GM12878 (cell line): ENCODE data around the gene TOMM20L. TPM values are rescaled to one million over a fixed set of nuclear protein-coding genes. Genes with fewer than 3 reads are reported as not detected.

ENCODE experiments used
- ESRRA ChIP-seq: IDR thresholded peaks from 2 replicates; pipeline ENCODE4 v1.6.1; 2012; ENCODE audit warnings: mild to moderate bottlenecking, low read length, improper control_type of control experiment
- EZH2 ChIP-seq: IDR thresholded peaks from 2 replicates; pipeline ENCODE4 v1.6.1; 2012; ENCODE audit warnings: low read depth, mild to moderate bottlenecking, control low read depth, inconsistent platforms, low read length, borderline replicate concordance; ENCODE audit not compliant: control insufficient read depth
- KAT2A ChIP-seq: conservative IDR thresholded peaks from 2 replicates; pipeline ENCODE4 v1.6.1; 2011; ENCODE audit warnings: low read depth, low read length; ENCODE audit not compliant: control insufficient read depth
- KLF5 ChIP-seq: fragments of 450-650 bp; IDR thresholded peaks from 2 replicates; pipeline ENCODE4 v1.6.1; 2014; ENCODE audit warnings: mild to moderate bottlenecking; ENCODE audit not compliant: partially characterized antibody
- NFIC ChIP-seq: IDR thresholded peaks from 2 replicates; pipeline ENCODE4 v1.6.1; 2012; ENCODE audit warnings: low read depth, mild to moderate bottlenecking, inconsistent platforms, low read length, moderate library complexity
- PML ChIP-seq: IDR thresholded peaks from 2 replicates; pipeline ENCODE4 v1.6.1; 2012; ENCODE audit warnings: low read length, inconsistent platforms
- REST ChIP-seq: IDR thresholded peaks from 2 replicates; pipeline ENCODE4 v1.6.1; 2012; ENCODE audit warnings: mild to moderate bottlenecking, low read depth, low read length
- RFX5 ChIP-seq: IDR thresholded peaks from 2 replicates; pipeline ENCODE4 v1.6.1; 2011; ENCODE audit warnings: low read depth, low read length, improper control_type of control experiment
- SMAD5 ChIP-seq: IDR thresholded peaks from 2 replicates; pipeline ENCODE4 v1.6.1; 2016; ENCODE audit warnings: antibody characterized with exemption, low read depth
- YBX1 ChIP-seq: fragments of 450-650 bp; IDR thresholded peaks from 2 replicates; pipeline ENCODE4 v1.6.1; 2016; ENCODE audit warnings: antibody characterized with exemption
- ZNF592 ChIP-seq: fragments of 450-650 bp; IDR thresholded peaks from 2 replicates; pipeline ENCODE4 v1.6.1; 2017; ENCODE audit warnings: mild to moderate bottlenecking, moderate library complexity
- ZNF687 ChIP-seq: fragments of 450-650 bp; IDR thresholded peaks from 2 replicates; pipeline ENCODE4 v1.6.1; 2017; ENCODE audit warnings: mild to moderate bottlenecking, moderate library complexity
- polyA plus RNA-seq, 11 experiments: library from polyadenylated mRNA; depleted of rRNA in 4 of 11; unstranded in 6 of 11; stranded (reverse) in 5 of 11; fragments of >200 nt; fragmentation: Nextera tagmentation in 4 of 11; fragmentation: Illumina TruSeq in 1 of 11; extraction: Ambion mirVana in 4 of 11; extraction: Trizol in 1 of 11; gene quantifications; 1 replicate in 1 of 11; 2 replicates in 10 of 11; pipeline versions ENCODE4 v1.2.1 to v1.2.3, GENCODE V29; 2011 to 2016; ENCODE audit warnings: inconsistent platforms in 2 of 11, missing spikeins in 2 of 11, low read depth in 1 of 11
- total RNA-seq, 4 experiments: library from RNA; depleted of rRNA in 3 of 4; stranded (reverse); fragments of >200 nt in 3 of 4; fragmentation: Illumina TruSeq in 1 of 4; extraction: Trizol in 1 of 4; gene quantifications; 2 replicates each; pipeline versions ENCODE4 v1.2.1 to v1.2.3, GENCODE V29; 2013 to 2021
- TF ChIP-seq, protein P1 (sequence below): fragments of 450-650 bp; formaldehyde crosslinking; IDR thresholded peaks from 2 replicates; pipeline ENCODE4 v1.5.0; 2022; ENCODE audit warnings: mild to moderate bottlenecking, missing genetic modification characterization

Gene TOMM20L
- total and polyA plus RNA-seq, 10 of the 15 experiments (the other 5 are each of a cell fraction or from before 2014, with no cell fraction given): 0.28 TPM; not detected in 9

DNA sequence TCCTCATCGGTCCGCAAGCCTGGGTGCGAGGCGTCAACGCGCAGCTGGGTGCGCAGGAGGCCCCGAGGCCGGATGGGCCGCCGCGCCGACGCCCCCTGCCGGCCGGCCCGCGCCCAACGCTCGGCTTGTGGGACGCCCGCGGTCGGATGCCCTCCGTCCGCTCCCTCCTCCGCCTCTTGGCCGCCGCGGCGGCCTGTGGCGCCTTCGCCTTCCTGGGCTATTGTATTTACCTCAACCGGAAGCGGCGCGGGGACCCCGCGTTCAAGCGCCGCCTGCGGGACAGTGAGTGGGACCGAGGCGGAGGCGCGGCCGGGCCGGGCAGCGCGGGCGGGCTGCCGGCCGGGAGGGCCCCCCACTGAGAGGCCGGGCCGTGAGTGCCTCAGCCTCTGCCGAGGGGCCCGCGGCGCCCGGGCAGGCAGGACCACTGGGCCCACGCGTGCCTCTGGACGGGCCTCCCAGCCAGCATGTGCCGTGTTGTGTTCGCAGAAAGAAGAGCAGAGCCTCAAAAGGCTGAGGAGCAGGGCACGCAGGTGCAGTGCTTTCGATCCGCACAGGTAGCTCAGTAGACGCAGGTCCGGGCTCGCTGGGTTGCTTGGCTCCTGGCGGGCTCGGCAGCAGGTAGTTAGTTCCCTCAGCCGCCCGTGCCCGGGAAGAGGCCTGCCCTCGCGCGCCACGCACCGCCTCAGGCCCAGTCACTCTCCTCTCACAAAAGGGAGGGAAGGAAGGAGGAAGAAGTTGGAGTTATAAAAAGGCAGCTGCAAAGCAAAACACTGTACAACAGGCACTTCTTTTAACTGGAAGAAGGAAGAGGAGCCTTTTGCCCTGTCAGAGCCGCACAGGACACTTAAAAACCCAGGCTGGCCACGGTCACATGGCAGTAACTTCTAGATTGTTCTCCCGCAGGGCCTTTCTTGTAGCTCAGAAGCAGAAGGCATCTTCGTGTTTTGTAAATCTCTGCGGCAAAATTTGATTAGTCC lies at the start of gene TOMM20L (continued):
- TF ChIP-seq REST (no peak), KAT2A (no peak), YBX1 (no peak), SMAD5 (no peak), ZNF592 (0 out of 2 replicates have a peak, but pooled peaks have one; percentile 24), ZNF687 (peak; percentile 83), EZH2 (no peak), ESRRA (no peak), RFX5 (no peak), KLF5 (peak; percentile 10), NFIC (no peak), PML (no peak)
- TF ChIP-seq, protein P1, sequence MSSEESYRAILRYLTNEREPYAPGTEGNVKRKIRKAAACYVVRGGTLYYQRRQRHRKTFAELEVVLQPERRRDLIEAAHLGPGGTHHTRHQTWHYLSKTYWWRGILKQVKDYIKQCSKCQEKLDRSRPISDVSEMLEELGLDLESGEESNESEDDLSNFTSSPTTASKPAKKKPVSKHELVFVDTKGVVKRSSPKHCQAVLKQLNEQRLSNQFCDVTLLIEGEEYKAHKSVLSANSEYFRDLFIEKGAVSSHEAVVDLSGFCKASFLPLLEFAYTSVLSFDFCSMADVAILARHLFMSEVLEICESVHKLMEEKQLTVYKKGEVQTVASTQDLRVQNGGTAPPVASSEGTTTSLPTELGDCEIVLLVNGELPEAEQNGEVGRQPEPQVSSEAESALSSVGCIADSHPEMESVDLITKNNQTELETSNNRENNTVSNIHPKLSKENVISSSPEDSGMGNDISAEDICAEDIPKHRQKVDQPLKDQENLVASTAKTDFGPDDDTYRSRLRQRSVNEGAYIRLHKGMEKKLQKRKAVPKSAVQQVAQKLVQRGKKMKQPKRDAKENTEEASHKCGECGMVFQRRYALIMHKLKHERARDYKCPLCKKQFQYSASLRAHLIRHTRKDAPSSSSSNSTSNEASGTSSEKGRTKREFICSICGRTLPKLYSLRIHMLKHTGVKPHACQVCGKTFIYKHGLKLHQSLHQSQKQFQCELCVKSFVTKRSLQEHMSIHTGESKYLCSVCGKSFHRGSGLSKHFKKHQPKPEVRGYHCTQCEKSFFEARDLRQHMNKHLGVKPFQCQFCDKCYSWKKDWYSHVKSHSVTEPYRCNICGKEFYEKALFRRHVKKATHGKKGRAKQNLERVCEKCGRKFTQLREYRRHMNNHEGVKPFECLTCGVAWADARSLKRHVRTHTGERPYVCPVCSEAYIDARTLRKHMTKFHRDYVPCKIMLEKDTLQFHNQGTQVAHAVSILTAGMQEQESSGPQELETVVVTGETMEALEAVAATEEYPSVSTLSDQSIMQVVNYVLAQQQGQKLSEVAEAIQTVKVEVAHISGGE (CRISPR knock-in tag): no peak
